ENCODE data around the gene SLC6A2.

DNA sequence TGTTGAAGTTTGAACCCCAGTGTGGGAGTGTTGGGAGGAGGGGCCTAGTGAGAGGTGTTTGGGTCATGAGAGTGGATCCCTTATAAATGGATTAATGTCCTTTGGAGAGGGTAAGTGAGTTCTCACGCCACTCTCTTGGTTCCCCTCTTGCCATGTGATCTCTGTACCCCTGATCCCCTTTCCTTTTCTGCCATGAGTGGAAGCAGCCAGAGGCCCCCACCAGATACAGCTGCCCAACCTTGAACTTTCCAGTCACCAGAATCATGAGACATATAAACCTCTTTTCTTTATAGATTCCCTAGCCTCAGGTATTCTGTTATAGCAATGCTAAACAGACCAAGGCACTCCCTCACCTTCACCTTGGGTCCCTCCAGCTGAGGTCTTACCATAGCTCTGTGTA, 7.4 kb downstream of the SLC6A2 start:
- no peak for TF ChIP-seq CTCF (IDR thresholded peaks at IDR 0.05; ENCODE audit: insufficient read depth, low read length)
- TF ChIP-seq POLR2AphosphoS5 (IDR thresholded peaks at IDR 0.05; ENCODE audit: low read depth) = no peak
- no peak for TF ChIP-seq SPI1 (IDR thresholded peaks at IDR 0.05; ENCODE audit: borderline replicate concordance, low read depth)
- TF ChIP-seq REST (IDR thresholded peaks at IDR 0.05; ENCODE audit: insufficient replicate concordance, low read depth) = no peak
- no peak for TF ChIP-seq GABPA (IDR thresholded peaks at IDR 0.05; ENCODE audit: low read depth)
